ENCODE results near the gene NTPCR. TPM values are rescaled to one million over a fixed set of nuclear protein-coding genes. Genes with fewer than 3 reads are reported as not detected.
"Not testable (repeated sequence)": the region's sequence is repeated elsewhere in the genome, so short reads cannot be mapped to it uniquely, and the experiment has no call there.

NTPCR gene
- total RNA-seq, 1 donor from 2014 or later: 15.2 TPM

- DNase-seq (ENCODE audit: extremely low read depth, low read depth, low spot score): no peak
Observed at GRCh38 chr1:232983375-232983774, 33.0 kb downstream of the NTPCR start.

- no peak for DNase-seq (ENCODE audit: extremely low read depth, low read depth, low spot score)
Observed at GRCh38 chr1:232983817-232984567, 33.6 kb downstream of the NTPCR start.

- DNase-seq (ENCODE audit: extremely low read depth, low read depth, low spot score): no peak
Observed at GRCh38 chr1:232984577-232985425, 34.4 kb downstream of the NTPCR start.

GRCh38 chr1:232985882-232986526, 35.6 kb downstream of the NTPCR start:
- DNase-seq (ENCODE audit: extremely low read depth, low read depth, low spot score): no peak

- no peak for DNase-seq (ENCODE audit: extremely low read depth, low read depth, low spot score)
Observed at GRCh38 chr1:232986527-232986922, 36.1 kb downstream of the NTPCR start.

- DNase-seq (ENCODE audit: extremely low read depth, low read depth, low spot score): no peak
Observed at GRCh38 chr1:232987046-232987773, 36.8 kb downstream of the NTPCR start.

GRCh38 chr1:232987774-232988140, 37.3 kb downstream of the NTPCR start:
- DNase-seq (ENCODE audit: extremely low read depth, low read depth, low spot score): no peak

GRCh38 chr1:232988572-232989040, 38.2 kb downstream of the NTPCR start:
- no peak for DNase-seq (ENCODE audit: extremely low read depth, low read depth, low spot score)

- no peak for DNase-seq (ENCODE audit: extremely low read depth, low read depth, low spot score)
Observed at GRCh38 chr1:232990176-232991128, 40.0 kb downstream of the NTPCR start.

- no peak for DNase-seq (ENCODE audit: extremely low read depth, low read depth, low spot score)
Observed at GRCh38 chr1:232991238-232991637, 40.8 kb downstream of the NTPCR start.

GRCh38 chr1:232992227-232992626, 41.8 kb downstream of the NTPCR start:
- DNase-seq (ENCODE audit: extremely low read depth, low read depth, low spot score): no peak

GRCh38 chr1:232993555-232993954, 43.1 kb downstream of the NTPCR start:
- no peak for DNase-seq (ENCODE audit: extremely low read depth, low read depth, low spot score)

- DNase-seq (ENCODE audit: extremely low read depth, low read depth, low spot score): no peak
Observed at GRCh38 chr1:232995189-232995588, 44.8 kb downstream of the NTPCR start.

- DNase-seq (ENCODE audit: extremely low read depth, low read depth, low spot score): no peak
Observed at GRCh38 chr1:232996143-232996542, 45.7 kb downstream of the NTPCR start.

GRCh38 chr1:232998138-232998537, 47.7 kb downstream of the NTPCR start:
- no peak for DNase-seq (ENCODE audit: extremely low read depth, low read depth, low spot score)

GRCh38 chr1:232998646-232999045, 48.2 kb downstream of the NTPCR start:
- no peak for DNase-seq (ENCODE audit: extremely low read depth, low read depth, low spot score)

GRCh38 chr1:232999956-233000625, 49.7 kb downstream of the NTPCR start:
- no peak for DNase-seq (ENCODE audit: extremely low read depth, low read depth, low spot score)

- not testable (repeated sequence) for DNase-seq (ENCODE audit: extremely low read depth, low read depth, low spot score)
Observed at GRCh38 chr1:233003638-233004037, 53.2 kb downstream of the NTPCR start.

GRCh38 chr1:233004451-233004850, 54.0 kb downstream of the NTPCR start:
- no peak for DNase-seq (ENCODE audit: extremely low read depth, low read depth, low spot score)

Measured in glomerular endothelial cell (primary cell).